PC-9 (cell line): ENCODE measurements around the gene MAP3K7CL. TPM values are rescaled to one million over a fixed set of nuclear protein-coding genes. Genes with fewer than 3 reads are reported as not detected.

Source experiments
- BruUV-seq: library from RNA; stranded (reverse); fragments of 400-500 nt; replicated peaks from 2 replicates; lab custom pipeline; 2021; lab: Mats Ljungman, UMichigan
- CTCF ChIA-PET: fragments of 300-600 bp; sonication (Branson Sonifier 250); formaldehyde crosslinking; loops from one replicate; lab custom pipeline; 2022; ENCODE audit warnings: antibody characterized with exemption; lab: Charles Lee
- POLR2A ChIA-PET: fragments of 300-600 bp; sonication (Branson Sonifier 250); formaldehyde crosslinking; loops from one replicate; lab custom pipeline; 2022; ENCODE audit warnings: antibody characterized with exemption; ENCODE audit not compliant: unreplicated experiment; lab: Charles Lee
- DNase-seq, 2 experiments: peaks; one replicate each; pipeline versions ENCODE4 v3.0.0 to v3.0.0-alpha.2; 2015 to 2022; ENCODE audit warnings: mixed read lengths in 1 of 2
- H2AFZ ChIP-seq: fragments of 200-600 bp; sonication (generic); 2 replicates; pipeline ENCODE4 v1.8.1; 2017; ENCODE audit warnings: antibody characterized with exemption
- H3F3A ChIP-seq: fragments of 200-600 bp; sonication (generic); 2 replicates; pipeline ENCODE4 v1.8.1; 2017; ENCODE audit warnings: antibody characterized with exemption, mild to moderate bottlenecking, low read depth; ENCODE audit not compliant: insufficient read depth
- H3K27ac ChIP-seq: fragments of 200-600 bp; sonication (generic); 2 replicates; pipeline ENCODE4 v1.6.1; 2016; ENCODE audit warnings: mixed run types
- H3K27me3 ChIP-seq: fragments of 200-600 bp; sonication (generic); 2 replicates; pipeline ENCODE4 v1.6.1; 2016; ENCODE audit warnings: low read depth, mixed run types; ENCODE audit not compliant: insufficient read depth
- H3K36me3 ChIP-seq: fragments of 200-600 bp; sonication (generic); 2 replicates; pipeline ENCODE4 v1.6.1; 2016; ENCODE audit warnings: low read depth, mixed run types
- H3K4me1 ChIP-seq: fragments of 200-600 bp; sonication (generic); replicated peaks from 2 replicates; pipeline ENCODE4 v1.6.1; 2016; ENCODE audit warnings: mixed run types; ENCODE audit not compliant: insufficient read depth
- H3K4me2 ChIP-seq: fragments of 200-600 bp; sonication (generic); 2 replicates; pipeline ENCODE4 v1.6.1; 2017; ENCODE audit warnings: mixed run types
- H3K4me3 ChIP-seq: fragments of 200-600 bp; sonication (generic); 2 replicates; pipeline ENCODE4 v1.6.1; 2016; ENCODE audit warnings: mixed run types
- H3K79me2 ChIP-seq: fragments of 200-600 bp; sonication (generic); 2 replicates; pipeline ENCODE4 v1.6.1; 2017; ENCODE audit warnings: low read depth, mixed run types
- H3K9me2 ChIP-seq: fragments of 200-600 bp; sonication (generic); 2 replicates; pipeline ENCODE4 v1.8.1; 2017; ENCODE audit warnings: mild to moderate bottlenecking; ENCODE audit not compliant: insufficient read depth
- H3K9me3 ChIP-seq: fragments of 200-600 bp; sonication (generic); 2 replicates; pipeline ENCODE4 v1.8.1; 2016; ENCODE audit warnings: low read depth; ENCODE audit not compliant: insufficient read depth
- H4K20me1 ChIP-seq: fragments of 200-600 bp; sonication (generic); 2 replicates; pipeline ENCODE4 v1.8.1; 2017; ENCODE audit not compliant: insufficient read depth
- CTCF ChIP-seq: fragments of 200-600 bp; sonication (generic); conservative IDR thresholded peaks from 2 replicates; pipeline ENCODE4 v1.6.1; 2017; ENCODE audit warnings: mixed run types, antibody characterized with exemption, mild to moderate bottlenecking, moderate library complexity
- EZH2 ChIP-seq: fragments of 200-600 bp; sonication (generic); IDR thresholded peaks from 2 replicates; pipeline ENCODE4 v1.8.0; 2017; ENCODE audit warnings: antibody characterized with exemption, low read depth
- intact Hi-C: fragments of 100-400 bp; cut with micrococcal nuclease; formaldehyde crosslinking; loops from one replicate; pipeline ENCODE4 v1.10.0; 2022; ENCODE audit not compliant: unreplicated experiment
- total RNA-seq: library from RNA; stranded (reverse); gene quantifications from 2 replicates; pipeline ENCODE4 v1.2.3, GENCODE V29; 2021

MAP3K7CL gene
- total RNA-seq, 1 experiment from 2014 or later = 0.37 TPM

DNA sequence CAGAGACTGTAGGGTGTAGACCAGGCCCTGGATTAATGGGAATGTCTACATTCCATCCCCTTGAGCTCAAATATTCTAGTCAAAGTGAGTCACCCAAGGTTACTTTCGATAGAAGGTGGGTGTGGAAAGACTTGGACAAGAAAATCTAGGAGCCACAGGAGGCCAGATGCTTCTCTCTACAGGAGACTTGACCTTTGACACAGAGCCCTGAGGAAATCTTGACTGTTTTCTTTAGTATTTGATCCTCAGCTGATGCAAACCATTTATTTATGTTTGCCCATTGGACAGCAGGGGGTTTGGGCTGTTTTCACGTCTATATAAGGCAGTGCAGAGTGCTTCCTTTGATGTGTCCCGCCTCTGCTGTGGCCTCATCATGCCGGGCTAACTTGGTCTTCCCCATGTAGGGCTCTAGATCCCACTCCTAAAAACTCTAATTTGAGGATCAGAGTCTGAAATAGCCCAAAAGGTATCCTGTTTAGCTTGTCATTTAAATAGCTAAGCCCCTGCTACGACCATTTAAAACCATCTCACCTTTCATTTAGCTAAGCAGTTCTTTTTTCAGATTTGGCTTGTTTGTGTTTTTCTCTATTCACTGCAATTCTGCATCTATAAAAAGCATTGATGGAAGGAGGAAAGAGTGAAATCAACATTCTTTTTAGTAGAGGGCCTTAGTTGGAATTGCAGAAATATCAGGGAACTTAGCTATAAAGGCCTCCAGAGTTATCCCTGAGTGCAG, 15.5 kb upstream of the MAP3K7CL start:
- Histone ChIP-seq H3K4me1 (peaks cover 19% of the 10 kb centered on the region), H3K27me3 (no peaks in the 10 kb centered on the region), H3K27ac (peak overlapping the region; percentile 73), H3K4me2 (peak overlapping the region; percentile 40; the same call in 1 of the 2 replicates), H4K20me1 (no peaks in the 10 kb centered on the region), H3K79me2 (no peaks in the 10 kb centered on the region), H2AFZ (peak overlapping the region; percentile 58; the same call in 1 of the 2 replicates), H3K36me3 (no peaks in the 10 kb centered on the region), H3K9me2 (no peaks in the 10 kb centered on the region), H3K4me3 (no peak overlapping the region), H3K9me3 (no peaks in the 10 kb centered on the region), H3F3A (peaks cover 8% of the 10 kb centered on the region; the same call in 1 of the 2 replicates)
- TSS peak; percentile 80 for BruUV-seq
- TF ChIP-seq EZH2 (no peak), CTCF (no peak)
- intact Hi-C loops = no loop called here
- CTCF ChIA-PET = interaction anchor here (0.6 kb wide), 1 partner anchor 15 kb away, joined by 6 read pairs; no protein-coding TSS in a partner anchor
- peak; percentile 32 to 94 for DNase-seq
- POLR2A ChIA-PET = interaction anchor here (0.6 kb wide), 2 partner anchors 199 to 239 kb away, joined by 3 read pairs; no protein-coding TSS in a partner anchor

DNA sequence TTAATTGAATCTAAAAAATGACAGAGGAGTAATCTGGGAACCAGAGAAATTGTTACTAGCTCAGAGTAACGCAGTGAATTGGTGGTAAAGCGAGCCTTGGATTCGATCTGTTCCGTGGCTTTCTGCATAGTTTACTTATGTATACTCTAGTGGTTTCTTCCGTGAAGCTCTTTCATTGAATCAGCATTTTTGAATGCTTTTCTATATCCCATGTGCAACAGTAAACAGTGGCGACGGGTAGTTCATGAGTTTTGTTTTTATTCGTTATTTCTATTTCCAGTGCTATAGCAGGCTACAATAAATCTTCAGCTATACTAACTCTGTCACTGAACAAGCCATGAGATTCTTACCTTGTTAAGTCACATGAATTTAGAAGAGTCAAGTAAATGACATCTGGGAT, 14.5 kb upstream of the MAP3K7CL start:
- Histone ChIP-seq H3K4me2 (no peak overlapping the region), H3K79me2 (no peaks in the 10 kb centered on the region), H3K4me1 (peaks cover 19% of the 10 kb centered on the region), H2AFZ (no peak overlapping the region), H3K9me3 (no peaks in the 10 kb centered on the region), H4K20me1 (no peaks in the 10 kb centered on the region), H3F3A (peaks cover 8% of the 10 kb centered on the region; the same call in 1 of the 2 replicates), H3K36me3 (no peaks in the 10 kb centered on the region), H3K27ac (peak overlapping the region; percentile 73; the same call in 1 of the 2 replicates), H3K9me2 (no peaks in the 10 kb centered on the region), H3K27me3 (no peaks in the 10 kb centered on the region), H3K4me3 (no peak overlapping the region)
- no peak for DNase-seq
- POLR2A ChIA-PET = no interaction called here
- TF ChIP-seq CTCF (no peak), EZH2 (no peak)
- BruUV-seq = no TSS peak
- CTCF ChIA-PET = no interaction called here
- intact Hi-C loops = no loop called here

DNA sequence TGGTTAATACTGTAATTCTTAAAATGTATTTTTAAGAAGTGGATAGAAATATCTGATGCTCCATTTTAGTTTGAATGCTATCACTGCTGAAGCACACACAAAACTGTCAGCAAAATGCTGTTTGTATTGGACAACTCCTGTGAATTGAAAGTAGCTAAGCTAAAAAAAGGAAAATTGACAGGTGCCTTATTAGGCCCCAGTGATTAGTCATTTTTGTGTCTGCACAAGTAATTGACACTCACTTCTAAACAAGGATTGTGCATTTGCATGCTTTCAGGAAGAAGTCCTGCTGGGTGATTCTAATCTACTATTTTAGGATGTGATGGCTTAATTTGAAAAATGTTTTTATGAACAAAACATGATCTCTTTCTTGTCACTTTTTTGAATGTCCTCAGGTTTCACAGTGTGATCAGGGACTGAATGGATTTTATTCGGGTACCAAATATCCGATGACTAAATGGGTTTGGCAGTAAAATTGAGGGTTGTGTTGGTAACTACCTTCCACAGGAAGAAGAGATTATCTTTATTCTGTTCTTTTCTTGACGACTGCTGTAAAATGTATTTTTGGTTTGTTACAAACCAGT, 13.0 kb upstream of the MAP3K7CL start:
- peaks cover 19% of the 10 kb centered on the region for H3K4me1 ChIP-seq
- H3K9me2 ChIP-seq = no peaks in the 10 kb centered on the region
- H2AFZ ChIP-seq = no peak overlapping the region
- H3F3A ChIP-seq = peaks cover 8% of the 10 kb centered on the region; the same call in 1 of the 2 replicates
- H3K79me2 ChIP-seq = no peaks in the 10 kb centered on the region
- H3K4me2 ChIP-seq = no peak overlapping the region
- BruUV-seq = no TSS peak
- CTCF ChIA-PET = no interaction called here
- no peaks in the 10 kb centered on the region for H4K20me1 ChIP-seq
- no peak for TF ChIP-seq EZH2
- no peak for TF ChIP-seq CTCF
- H3K9me3 ChIP-seq = no peaks in the 10 kb centered on the region
- POLR2A ChIA-PET = no interaction called here
- no peak for DNase-seq
- no peak overlapping the region for H3K27ac ChIP-seq
- H3K36me3 ChIP-seq = no peaks in the 10 kb centered on the region
- no peaks in the 10 kb centered on the region for H3K27me3 ChIP-seq
- intact Hi-C loops = no loop called here
- H3K4me3 ChIP-seq = no peak overlapping the region
